ENCODE measurements around the gene TWIST1. TPM values are rescaled to one million over a fixed set of nuclear protein-coding genes. Genes with fewer than 3 reads are reported as not detected.

Gene TWIST1
- total RNA-seq, 1 experiment from 2014 or later: not detected

GRCh38 chr7:19099194-19099593, 18.2 kb downstream of the TWIST1 start:
- no peak for TF ChIP-seq CTCF (conservative IDR thresholded peaks at IDR 0.05)
- H3K14ac ChIP-seq (ENCODE audit: insufficient read depth, low read length): no peak overlapping the region
- H3K79me2 ChIP-seq (ENCODE audit: insufficient read depth, low read length): no peaks in the 10 kb centered on the region
- no peak overlapping the region for H2AFZ ChIP-seq (ENCODE audit: low read length)
- H3K9ac ChIP-seq (ENCODE audit: extremely low read depth, insufficient read length, low read length): no peak overlapping the region
- H3K4me1 ChIP-seq (ENCODE audit: insufficient read depth, low read length): peaks cover 16% of the 10 kb centered on the region; the same call in 1 of the 2 replicates
- no peak overlapping the region for H4K8ac ChIP-seq (replicated peaks; ENCODE audit: insufficient read length, low read depth, low read length)
- no peak overlapping the region for H2BK12ac ChIP-seq (ENCODE audit: insufficient read length, low read depth, low read length)
- no peak overlapping the region for H4K5ac ChIP-seq (ENCODE audit: insufficient read length, low read depth, low read length)
- DNase-seq: no peak
- H3K27me3 ChIP-seq (ENCODE audit: insufficient read depth, low read length): peaks cover 2% of the 10 kb centered on the region; the same call in 1 of the 2 replicates
- Mint-ChIP-seq H3K27ac (no peak overlapping the region), H3K9me3 (no peaks in the 10 kb centered on the region), H3K27me3 (ENCODE audit: low read depth) (peaks cover 37% of the 10 kb centered on the region), H3K4me1 (peaks cover 17 to 21% of the 10 kb centered on the region in 2 experiments), H3K4me3 (no peak overlapping the region), H3K36me3 (ENCODE audit: insufficient read depth in 1 of 3, low read depth in 3 of 3) (no peaks in the 10 kb centered on the region)
- H3K56ac ChIP-seq (ENCODE audit: insufficient read length, low read depth, low read length): no peak overlapping the region
- H3K4me2 ChIP-seq (ENCODE audit: insufficient read depth, insufficient read length, low read length): no peak overlapping the region
- H3K4ac ChIP-seq (ENCODE audit: low read depth, low read length): no peak overlapping the region
- H4K20me1 ChIP-seq (ENCODE audit: control insufficient read depth, insufficient read depth, insufficient read length): no peaks in the 10 kb centered on the region
- H3K23ac ChIP-seq (ENCODE audit: insufficient read length, low read depth, low read length): no peak overlapping the region
- H3T11ph ChIP-seq (ENCODE audit: low read length): no peak overlapping the region
- no peak overlapping the region for H4K91ac ChIP-seq (ENCODE audit: insufficient read length, low read depth, low read length)
- H2BK5ac ChIP-seq (ENCODE audit: insufficient read length, low read length): no peak overlapping the region
- H2BK120ac ChIP-seq (ENCODE audit: low read depth, low read length, poor library complexity, severe bottlenecking): no peak overlapping the region
- no peak overlapping the region for H3K27ac ChIP-seq (ENCODE audit: insufficient read length, low read depth, low read length)
- no peaks in the 10 kb centered on the region for H3K23me2 ChIP-seq (ENCODE audit: insufficient read length, low read depth, low read length, poor library complexity, severe bottlenecking)
- H2BK15ac ChIP-seq (ENCODE audit: low read depth, low read length): no peak overlapping the region
- H2BK20ac ChIP-seq (ENCODE audit: low read depth, low read length, poor library complexity, severe bottlenecking): no peak overlapping the region
- H3K9me3 ChIP-seq (ENCODE audit: control insufficient read depth, low read depth, low read length): no peaks in the 10 kb centered on the region
- no CpG with 5 or more reads among the region's 3 CpGs for WGBS (ENCODE audit: extremely low coverage, insufficient read length, low lambda C conversion rate)
- no peaks in the 10 kb centered on the region for H3K79me1 ChIP-seq (ENCODE audit: insufficient read depth, low read depth, low read length, poor library complexity, severe bottlenecking)
- no peak overlapping the region for H3K18ac ChIP-seq (ENCODE audit: insufficient read length, low read depth, low read length)
- no peak overlapping the region for H2AK5ac ChIP-seq (ENCODE audit: insufficient read length, low read length)
